ENCODE data around the gene PDS5B.
A peak's percentile ranks its signal among the peaks of the same experiment; 100 is the strongest.
"Not testable (repeated sequence)": the region's sequence is repeated elsewhere in the genome, so short reads cannot be mapped to it uniquely, and the experiment has no call there.

The PDS5B gene

GRCh38 chr13:32586080-32586900, at the start of gene PDS5B:
PDS5B (plus strand) TSS chr13:32586452; CDS start chr13:32648773, 62,321 bp downstream.
- Histone ChIP-seq H3K4me3 (ENCODE audit: low read depth, low read length) (peak within 1 kb of the TSS; percentile 90), H3K27ac (ENCODE audit: low read depth, low read length) (peak within 1 kb of the TSS; percentile 85; the same call in 1 of the 2 replicates), H3K27me3 (ENCODE audit: control insufficient read depth, insufficient read depth, low read length) (peaks cover 3% of the 10 kb centered on the region; the same call in 1 of the 2 replicates), H3K9me3 (ENCODE audit: control insufficient read depth, insufficient read depth, low read depth, low read length) (no peaks in the 10 kb centered on the region), H3K4me1 (ENCODE audit: control insufficient read depth, insufficient read depth, low read length) (peaks cover 21% of the 10 kb centered on the region), H3K36me3 (ENCODE audit: control insufficient read depth, insufficient read depth, low read length) (no peaks in the 10 kb centered on the region), H3K9ac (ENCODE audit: low read length) (peak within 1 kb of the TSS; percentile 95)

GRCh38 chr13:32537580-32538142, 48.6 kb upstream of the PDS5B start:
- peak overlapping the region; percentile 10 for H3K27ac ChIP-seq (ENCODE audit: low read depth, low read length)
- H3K4me1 ChIP-seq (ENCODE audit: control insufficient read depth, insufficient read depth, low read length), result no peaks in the 10 kb centered on the region
- H3K27me3 ChIP-seq (ENCODE audit: control insufficient read depth, insufficient read depth, low read length), result no peaks in the 10 kb centered on the region
- peak overlapping the region; percentile 88 for H3K4me3 ChIP-seq (ENCODE audit: low read depth, low read length)
- peak overlapping the region; percentile 73 for H3K9ac ChIP-seq (ENCODE audit: low read length)
- peaks cover 24% of the 10 kb centered on the region for H3K36me3 ChIP-seq (ENCODE audit: control insufficient read depth, insufficient read depth, low read length)
- H3K9me3 ChIP-seq (ENCODE audit: control insufficient read depth, insufficient read depth, low read depth, low read length), result no peaks in the 10 kb centered on the region

GRCh38 chr13:32538143-32538620, 48.1 kb upstream of the PDS5B start:
- Histone ChIP-seq H3K36me3 (ENCODE audit: control insufficient read depth, insufficient read depth, low read length) (peaks cover 24% of the 10 kb centered on the region), H3K27me3 (ENCODE audit: control insufficient read depth, insufficient read depth, low read length) (no peaks in the 10 kb centered on the region), H3K27ac (ENCODE audit: low read depth, low read length) (peak overlapping the region; percentile 10), H3K9ac (ENCODE audit: low read length) (peak overlapping the region; percentile 73), H3K4me3 (ENCODE audit: low read depth, low read length) (peak overlapping the region; percentile 88), H3K9me3 (ENCODE audit: control insufficient read depth, insufficient read depth, low read depth, low read length) (no peaks in the 10 kb centered on the region), H3K4me1 (ENCODE audit: control insufficient read depth, insufficient read depth, low read length) (no peaks in the 10 kb centered on the region)

- no peaks in the 10 kb centered on the region for H3K27me3 ChIP-seq (ENCODE audit: control insufficient read depth, insufficient read depth, low read length)
- no peaks in the 10 kb centered on the region for H3K4me1 ChIP-seq (ENCODE audit: control insufficient read depth, insufficient read depth, low read length)
- H3K9ac ChIP-seq (ENCODE audit: low read length), result peak within 1 kb of the TSS; percentile 73
- H3K4me3 ChIP-seq (ENCODE audit: low read depth, low read length), result peak within 1 kb of the TSS; percentile 88
- peak within 1 kb of the TSS; percentile 10 for H3K27ac ChIP-seq (ENCODE audit: low read depth, low read length)
- H3K36me3 ChIP-seq (ENCODE audit: control insufficient read depth, insufficient read depth, low read length), result peaks cover 24% of the 10 kb centered on the region
- H3K9me3 ChIP-seq (ENCODE audit: control insufficient read depth, insufficient read depth, low read depth, low read length), result no peaks in the 10 kb centered on the region
Measured at GRCh38 chr13:32538621-32539246, 47.5 kb upstream of the PDS5B start, which contains the start of gene N4BP2L2. N4BP2L2 (minus strand) TSS chr13:32538795; CDS start chr13:32537027, 1,768 bp downstream.

- Histone ChIP-seq H3K9ac (ENCODE audit: low read length) (no peak overlapping the region), H3K27me3 (ENCODE audit: control insufficient read depth, insufficient read depth, low read length) (no peaks in the 10 kb centered on the region), H3K27ac (ENCODE audit: low read depth, low read length) (no peak overlapping the region), H3K4me1 (ENCODE audit: control insufficient read depth, insufficient read depth, low read length) (no peaks in the 10 kb centered on the region), H3K9me3 (ENCODE audit: control insufficient read depth, insufficient read depth, low read depth, low read length) (no peaks in the 10 kb centered on the region), H3K4me3 (ENCODE audit: low read depth, low read length) (no peak overlapping the region), H3K36me3 (ENCODE audit: control insufficient read depth, insufficient read depth, low read length) (no peaks in the 10 kb centered on the region)
Measured at GRCh38 chr13:32542221-32542620, 44.0 kb upstream of the PDS5B start.

GRCh38 chr13:32545083-32545482, 41.2 kb upstream of the PDS5B start:
- Histone ChIP-seq H3K27ac (ENCODE audit: low read depth, low read length) (no peak overlapping the region), H3K4me3 (ENCODE audit: low read depth, low read length) (no peak overlapping the region), H3K9me3 (ENCODE audit: control insufficient read depth, insufficient read depth, low read depth, low read length) (no peaks in the 10 kb centered on the region), H3K36me3 (ENCODE audit: control insufficient read depth, insufficient read depth, low read length) (no peaks in the 10 kb centered on the region), H3K9ac (ENCODE audit: low read length) (no peak overlapping the region), H3K27me3 (ENCODE audit: control insufficient read depth, insufficient read depth, low read length) (no peaks in the 10 kb centered on the region), H3K4me1 (ENCODE audit: control insufficient read depth, insufficient read depth, low read length) (no peaks in the 10 kb centered on the region)

- no peak overlapping the region for H3K27ac ChIP-seq (ENCODE audit: low read depth, low read length)
- no peak overlapping the region for H3K4me3 ChIP-seq (ENCODE audit: low read depth, low read length)
- H3K9me3 ChIP-seq (ENCODE audit: control insufficient read depth, insufficient read depth, low read depth, low read length), result no peaks in the 10 kb centered on the region
- no peaks in the 10 kb centered on the region for H3K4me1 ChIP-seq (ENCODE audit: control insufficient read depth, insufficient read depth, low read length)
- no peak overlapping the region for H3K9ac ChIP-seq (ENCODE audit: low read length)
- no peaks in the 10 kb centered on the region for H3K36me3 ChIP-seq (ENCODE audit: control insufficient read depth, insufficient read depth, low read length)
- H3K27me3 ChIP-seq (ENCODE audit: control insufficient read depth, insufficient read depth, low read length), result no peaks in the 10 kb centered on the region
Measured at GRCh38 chr13:32548837-32549236, 37.4 kb upstream of the PDS5B start.

GRCh38 chr13:32549788-32550187, 36.5 kb upstream of the PDS5B start:
- Histone ChIP-seq H3K4me3 (ENCODE audit: low read depth, low read length) (no peak overlapping the region), H3K27me3 (ENCODE audit: control insufficient read depth, insufficient read depth, low read length) (no peaks in the 10 kb centered on the region), H3K9ac (ENCODE audit: low read length) (no peak overlapping the region), H3K27ac (ENCODE audit: low read depth, low read length) (no peak overlapping the region), H3K36me3 (ENCODE audit: control insufficient read depth, insufficient read depth, low read length) (no peaks in the 10 kb centered on the region), H3K4me1 (ENCODE audit: control insufficient read depth, insufficient read depth, low read length) (no peaks in the 10 kb centered on the region), H3K9me3 (ENCODE audit: control insufficient read depth, insufficient read depth, low read depth, low read length) (no peaks in the 10 kb centered on the region)

- no peak overlapping the region for H3K4me3 ChIP-seq (ENCODE audit: low read depth, low read length)
- H3K9ac ChIP-seq (ENCODE audit: low read length), result no peak overlapping the region
- no peaks in the 10 kb centered on the region for H3K36me3 ChIP-seq (ENCODE audit: control insufficient read depth, insufficient read depth, low read length)
- H3K27me3 ChIP-seq (ENCODE audit: control insufficient read depth, insufficient read depth, low read length), result no peaks in the 10 kb centered on the region
- no peak overlapping the region for H3K27ac ChIP-seq (ENCODE audit: low read depth, low read length)
- H3K4me1 ChIP-seq (ENCODE audit: control insufficient read depth, insufficient read depth, low read length), result no peaks in the 10 kb centered on the region
- no peaks in the 10 kb centered on the region for H3K9me3 ChIP-seq (ENCODE audit: control insufficient read depth, insufficient read depth, low read depth, low read length)
Measured at GRCh38 chr13:32553720-32554119, 32.5 kb upstream of the PDS5B start.

GRCh38 chr13:32555613-32556012, 30.6 kb upstream of the PDS5B start:
- Histone ChIP-seq H3K9me3 (ENCODE audit: control insufficient read depth, insufficient read depth, low read depth, low read length) (no peaks in the 10 kb centered on the region), H3K27ac (ENCODE audit: low read depth, low read length) (no peak overlapping the region), H3K4me3 (ENCODE audit: low read depth, low read length) (no peak overlapping the region), H3K4me1 (ENCODE audit: control insufficient read depth, insufficient read depth, low read length) (no peaks in the 10 kb centered on the region), H3K27me3 (ENCODE audit: control insufficient read depth, insufficient read depth, low read length) (no peaks in the 10 kb centered on the region), H3K9ac (ENCODE audit: low read length) (no peak overlapping the region), H3K36me3 (ENCODE audit: control insufficient read depth, insufficient read depth, low read length) (no peaks in the 10 kb centered on the region)

GRCh38 chr13:32560842-32561241, 25.4 kb upstream of the PDS5B start:
- not testable (repeated sequence) for H3K27ac ChIP-seq (ENCODE audit: low read depth, low read length); H3K27me3 ChIP-seq (ENCODE audit: control insufficient read depth, insufficient read depth, low read length); H3K9ac ChIP-seq (ENCODE audit: low read length); H3K4me1 ChIP-seq (ENCODE audit: control insufficient read depth, insufficient read depth, low read length); H3K36me3 ChIP-seq (ENCODE audit: control insufficient read depth, insufficient read depth, low read length); H3K4me3 ChIP-seq (ENCODE audit: low read depth, low read length)
- peaks cover 11% of the 10 kb centered on the region for H3K9me3 ChIP-seq (ENCODE audit: control insufficient read depth, insufficient read depth, low read depth, low read length)
